HG03103 (cell line): Measurements from ENCODE around the gene KCTD11.
"Not testable (repeated sequence)": the region's sequence is repeated elsewhere in the genome, so short reads cannot be mapped to it uniquely, and the experiment has no call there.

Experiments used
- ATAC-seq: cut with Tn5 transposase; IDR thresholded peaks from one replicate; pipeline ENCODE4 v1.9.1; 2021; ENCODE audit warnings: low read depth; ENCODE audit not compliant: unreplicated experiment

Gene KCTD11

GRCh38 chr17:7368599-7368994 lies 16.6 kb downstream of the KCTD11 start:
- ATAC-seq, result not testable (repeated sequence)

DNA sequence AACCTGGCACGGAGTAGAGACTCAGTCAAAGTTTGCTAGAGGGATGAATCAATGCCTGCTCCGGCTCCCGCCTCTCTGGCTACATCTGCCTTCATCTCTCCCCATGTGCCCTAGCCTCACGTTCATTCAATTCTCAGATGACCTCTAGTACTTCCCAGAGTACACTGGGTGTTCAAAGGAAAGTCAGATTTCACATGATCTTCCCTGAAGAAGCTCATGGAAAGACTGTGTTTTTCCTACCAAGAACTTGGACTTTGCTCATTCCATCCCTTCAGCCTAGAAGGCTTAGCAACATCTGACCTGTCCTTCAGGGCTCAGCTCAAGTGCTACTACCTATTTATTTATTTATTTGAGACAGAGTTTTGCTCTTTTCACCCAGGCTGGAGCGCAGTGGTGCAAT lies 17.9 kb downstream of the KCTD11 start:
- no peak for ATAC-seq

DNA sequence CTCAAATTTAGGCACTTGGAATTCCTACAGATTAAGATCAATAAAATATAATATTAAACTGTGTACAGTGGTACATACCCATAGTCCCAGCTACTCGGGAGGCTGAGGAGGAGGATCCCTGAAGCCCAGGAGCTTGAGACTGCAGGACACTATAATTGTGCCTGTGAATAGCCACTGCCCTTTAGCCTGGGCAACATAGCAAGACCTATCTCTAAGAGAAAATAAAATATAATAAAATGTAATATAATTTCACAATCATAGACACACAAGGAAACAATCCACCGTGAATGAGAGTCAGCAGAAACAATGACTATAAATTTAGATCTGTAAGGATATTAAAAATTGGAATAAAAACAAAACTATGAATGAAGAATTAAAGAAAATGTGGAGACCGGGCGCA lies 18.9 kb downstream of the KCTD11 start:
- no peak for ATAC-seq

DNA sequence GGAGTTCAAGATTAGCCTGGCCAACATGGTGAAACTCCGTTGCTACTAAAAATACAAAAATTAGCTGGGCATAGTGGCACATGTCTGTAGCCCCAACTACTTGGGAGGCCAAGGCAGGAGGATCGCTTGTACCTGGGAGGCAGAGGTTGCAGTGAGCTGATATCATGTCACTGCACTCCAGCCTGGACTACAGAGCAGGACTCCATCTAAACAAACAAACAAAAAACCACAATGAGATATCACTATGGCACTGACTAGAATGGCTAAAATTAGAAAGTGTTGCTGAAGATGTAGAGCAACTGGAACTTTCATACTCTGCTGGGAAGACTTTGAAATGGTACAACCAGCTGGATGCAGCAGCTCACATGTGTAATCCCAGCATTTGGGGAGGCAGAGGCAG lies 22.4 kb downstream of the KCTD11 start:
- ATAC-seq, result no peak

DNA sequence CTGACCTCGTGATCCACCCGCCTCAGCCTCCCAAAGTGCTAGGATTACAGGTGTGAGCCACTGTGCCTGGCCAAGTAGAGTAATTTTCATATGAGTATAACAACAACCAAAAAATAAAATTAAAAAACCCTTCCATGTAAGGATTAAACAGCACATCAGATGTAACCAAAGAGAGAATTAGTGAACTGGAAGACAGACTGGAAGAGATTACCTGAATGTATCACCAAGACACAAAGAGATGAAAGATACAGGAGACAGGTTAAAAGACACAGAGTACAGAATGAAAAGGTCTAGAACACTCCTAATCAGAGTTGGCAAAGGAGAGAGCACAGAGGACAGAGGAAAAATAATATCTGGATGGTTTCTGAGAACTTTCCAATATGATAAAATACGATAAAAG lies 27.2 kb downstream of the KCTD11 start:
- no peak for ATAC-seq

- no peak for ATAC-seq
Measured at GRCh38 chr17:7380321-7380720, 28.4 kb downstream of the KCTD11 start.

- ATAC-seq, result no peak
Measured at GRCh38 chr17:7380855-7381683, 29.1 kb downstream of the KCTD11 start, which contains the start of gene TNK1. TNK1 (plus strand) TSS chr17:7381089; CDS start chr17:7382927, 1,838 bp downstream.

DNA sequence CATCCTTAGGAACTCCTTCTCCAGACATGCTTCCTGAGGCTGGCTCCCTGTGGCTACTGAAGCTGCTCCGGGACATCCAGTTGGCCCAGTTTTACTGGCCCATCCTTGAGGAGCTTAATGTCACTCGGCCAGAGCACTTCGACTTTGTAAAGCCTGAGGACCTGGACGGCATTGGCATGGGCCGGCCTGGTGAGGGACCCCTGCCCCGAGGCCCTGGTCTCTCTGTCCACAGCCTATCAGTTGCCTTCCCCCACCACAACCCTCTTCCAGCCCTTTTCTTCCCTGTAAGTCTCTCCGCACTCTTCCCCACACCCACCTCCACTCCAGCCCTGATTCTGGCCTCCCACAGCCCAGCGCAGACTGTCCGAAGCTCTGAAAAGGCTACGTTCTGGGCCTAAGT lies 30.9 kb downstream of the KCTD11 start:
- no peak for ATAC-seq

DNA sequence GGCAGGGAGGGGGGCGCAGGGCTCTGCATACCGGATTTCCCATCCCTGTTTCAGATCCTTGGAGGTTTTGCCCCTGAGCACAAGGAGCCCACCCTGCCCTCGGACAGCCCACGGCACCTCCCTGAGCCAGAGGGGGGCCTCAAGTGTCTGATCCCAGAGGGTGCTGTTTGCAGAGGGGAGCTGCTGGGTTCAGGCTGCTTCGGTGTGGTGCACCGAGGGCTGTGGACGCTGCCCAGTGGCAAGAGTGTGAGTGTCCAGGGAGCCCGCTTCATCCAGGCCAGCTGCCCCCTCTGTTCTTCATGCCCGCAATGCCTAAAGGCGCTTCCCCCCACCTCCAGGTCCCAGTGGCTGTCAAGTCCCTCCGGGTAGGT lies 31.4 kb downstream of the KCTD11 start:
- no peak for ATAC-seq

DNA sequence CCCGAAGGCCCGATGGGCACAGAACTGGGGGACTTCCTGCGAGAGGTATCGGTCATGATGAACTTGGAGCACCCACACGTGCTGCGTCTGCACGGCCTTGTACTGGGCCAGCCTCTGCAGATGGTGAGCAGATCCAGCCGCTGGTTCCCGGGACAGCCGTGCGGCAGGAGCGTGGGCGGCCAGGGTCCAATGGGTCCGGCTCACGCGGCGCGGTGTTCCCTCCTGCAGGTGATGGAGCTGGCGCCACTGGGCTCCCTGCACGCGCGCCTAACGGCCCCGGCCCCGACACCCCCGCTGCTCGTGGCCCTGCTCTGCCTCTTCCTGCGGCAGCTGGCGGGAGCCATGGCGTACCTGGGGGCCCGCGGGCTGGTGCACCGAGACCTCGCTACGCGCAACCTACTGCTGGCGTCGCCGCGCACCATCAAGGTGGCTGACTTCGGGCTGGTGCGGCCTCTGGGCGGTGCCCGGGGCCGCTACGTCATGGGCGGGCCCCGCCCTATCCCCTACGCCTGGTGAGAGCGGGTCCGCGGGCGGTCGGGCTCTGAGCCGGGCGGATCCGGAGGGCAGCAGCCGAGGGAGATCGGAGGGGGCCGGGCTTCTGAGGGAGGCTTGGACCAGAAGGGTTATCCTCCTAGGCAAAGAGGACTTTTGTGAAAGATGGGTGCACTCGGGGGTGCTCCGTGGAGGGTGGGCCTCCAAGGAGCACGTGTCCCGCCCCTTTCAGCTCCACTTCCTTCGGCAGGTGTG lies 32.0 kb downstream of the KCTD11 start:
- no peak for ATAC-seq

- ATAC-seq, result no peak
Measured at GRCh38 chr17:7384489-7385081, 32.6 kb downstream of the KCTD11 start.

- ATAC-seq, result no peak
Measured at GRCh38 chr17:7388856-7389255, 36.9 kb downstream of the KCTD11 start.

GRCh38 chr17:7389924-7390910 lies 38.3 kb downstream of the KCTD11 start:
- ATAC-seq, result no peak

- no peak for ATAC-seq
Measured at GRCh38 chr17:7391307-7391706, 39.3 kb downstream of the KCTD11 start.

DNA sequence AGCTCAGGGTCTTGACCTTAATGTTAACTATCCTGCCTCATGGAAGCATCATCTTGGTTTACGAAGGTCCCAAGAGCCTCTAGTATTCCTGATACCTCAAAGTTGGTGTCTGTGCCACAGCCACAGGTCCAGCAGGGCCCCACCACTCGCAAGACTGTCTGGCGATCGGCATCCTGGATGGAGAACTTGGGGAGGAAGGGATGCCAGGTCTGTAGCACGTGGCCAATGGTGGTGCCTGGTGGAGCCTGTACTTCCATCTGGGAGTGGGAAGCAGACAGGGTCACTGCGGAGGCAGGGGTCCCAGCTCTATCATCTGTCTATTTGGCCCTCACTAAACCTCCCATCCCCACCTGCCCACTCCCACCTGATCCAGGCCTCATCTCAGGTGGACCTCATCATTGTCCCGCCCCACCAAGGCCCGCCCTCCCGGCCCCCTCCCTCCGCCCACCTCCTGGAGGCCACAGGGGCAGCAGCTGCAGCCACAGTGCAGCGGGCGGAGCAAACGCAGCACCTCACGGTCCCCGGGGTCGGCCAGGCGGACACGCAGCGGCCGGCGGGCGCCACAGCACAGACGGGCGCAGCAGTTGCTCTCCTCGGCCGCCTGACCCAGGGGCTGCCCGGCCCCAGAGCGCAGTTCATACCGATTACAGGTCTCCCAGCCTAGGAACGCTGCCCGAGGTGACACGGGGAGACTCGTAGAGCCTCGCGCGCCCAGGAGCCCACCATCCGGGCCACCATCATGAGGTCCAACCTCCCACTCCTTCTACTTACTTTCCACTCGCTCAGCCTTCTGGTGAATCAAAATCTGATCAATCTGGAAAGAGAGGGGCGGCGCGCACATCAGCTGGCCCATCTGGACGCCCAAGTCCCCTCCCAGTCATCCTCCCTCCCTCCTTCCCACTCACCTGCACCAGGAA lies 41.0 kb downstream of the KCTD11 start:
- no peak for ATAC-seq

GRCh38 chr17:7393613-7394451 lies 41.9 kb downstream of the KCTD11 start:
- no peak for ATAC-seq

GRCh38 chr17:7394452-7395191 lies 42.7 kb downstream of the KCTD11 start, which contains the start of gene PLSCR3:
PLSCR3 (minus strand) TSS chr17:7394525; CDS start chr17:7394110, 415 bp downstream.
- no peak for ATAC-seq

- ATAC-seq, result no peak
Measured at GRCh38 chr17:7396147-7396546, 44.2 kb downstream of the KCTD11 start.
